Measurements from ENCODE around the gene FOXO3.
"Not testable (repeated sequence)": the region's sequence is repeated elsewhere in the genome, so short reads cannot be mapped to it uniquely, and the experiment has no call there.

FOXO3 gene

GRCh38 chr6:108560463-108561308 is at the start of gene FOXO3:
TSS of gene FOXO3 (plus strand) at chr6:108560917. CDS start at chr6:108561209, 292 bp downstream.
- DNase-seq, result peak; percentile 50

DNA sequence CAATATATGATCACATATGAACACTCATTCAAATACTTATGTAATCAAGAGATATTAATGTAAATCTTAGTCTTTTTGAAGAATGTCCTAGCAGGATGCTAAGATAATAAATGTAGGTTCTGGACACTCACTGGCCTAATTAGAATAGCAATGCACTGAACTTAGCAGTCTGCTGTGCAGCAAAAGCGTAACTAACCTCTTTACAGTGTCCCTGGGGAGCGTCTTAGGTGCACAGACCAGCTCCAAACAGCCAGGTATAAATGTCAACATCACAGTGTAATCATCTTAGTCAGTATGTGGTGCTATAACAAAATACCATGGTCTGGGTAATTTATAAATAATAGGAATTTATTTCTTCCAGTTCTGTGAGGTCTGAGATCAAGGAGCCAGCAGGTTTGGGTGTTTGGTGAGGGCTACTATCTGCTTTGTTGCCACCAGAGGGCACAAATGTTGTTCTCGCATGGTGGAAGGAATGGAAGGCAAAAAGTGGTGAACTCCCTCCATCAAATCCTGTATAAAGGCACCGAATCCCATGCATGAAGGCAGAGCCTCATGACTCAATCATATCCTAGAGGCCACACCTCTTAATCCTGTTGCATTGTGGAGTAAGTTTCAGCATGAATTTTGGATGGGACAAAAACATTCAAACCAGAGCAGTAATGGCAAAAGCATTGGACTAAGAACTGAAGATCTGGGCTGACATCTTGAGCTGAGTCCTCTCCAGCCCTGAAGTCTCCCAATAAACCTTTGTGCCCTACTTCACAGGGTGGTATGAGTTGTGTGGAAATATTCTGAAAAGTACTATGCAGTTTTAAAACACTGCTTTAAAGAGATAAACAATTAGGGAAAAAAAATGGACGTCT is 41.8 kb upstream of the FOXO3 start:
- peak; percentile 23 for DNase-seq

DNA sequence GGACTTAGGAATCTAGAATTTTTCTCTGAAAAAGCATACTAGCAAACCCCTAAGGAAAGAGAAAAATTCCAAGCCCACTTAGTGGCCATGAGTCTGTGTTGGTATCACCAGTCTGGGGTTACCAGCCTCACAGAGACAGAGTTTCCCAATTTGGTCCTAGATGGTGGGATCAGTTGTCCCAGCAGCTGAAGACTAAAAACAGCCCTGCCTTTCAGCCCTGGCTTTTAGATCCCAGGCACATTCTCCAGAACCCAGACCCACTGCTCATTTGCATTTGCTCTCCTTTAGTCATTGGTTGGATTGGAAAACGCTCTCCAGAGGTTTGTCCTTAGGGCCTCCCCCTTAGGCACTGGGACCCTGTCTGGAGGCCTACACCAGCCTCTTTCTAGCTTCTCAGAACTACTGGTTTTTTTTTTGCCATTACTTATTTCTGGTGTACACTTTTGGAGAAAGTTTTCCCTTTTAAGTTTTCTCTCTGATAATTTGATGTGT is 39.1 kb upstream of the FOXO3 start:
- DNase-seq, result no peak

DNA sequence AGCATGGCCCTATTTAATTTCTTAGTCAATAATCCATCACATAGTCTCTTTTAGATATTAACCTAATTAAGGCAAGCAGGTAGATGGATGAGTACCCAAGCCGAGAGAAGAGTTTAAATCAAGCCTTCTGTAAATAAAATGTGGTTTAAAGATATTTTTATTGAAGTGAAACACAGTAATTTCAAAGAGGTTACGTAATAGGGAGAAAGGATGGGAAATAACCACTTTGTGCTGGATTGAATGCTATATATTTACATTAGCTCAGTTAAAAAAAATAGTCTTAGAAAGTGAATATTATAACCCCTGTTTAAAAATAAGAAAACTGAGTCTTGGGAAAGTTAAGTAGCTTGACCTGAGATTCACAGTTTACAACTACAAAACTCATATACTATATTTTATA is 37.0 kb upstream of the FOXO3 start:
- DNase-seq, result no peak

GRCh38 chr6:108524528-108525248 is 36.0 kb upstream of the FOXO3 start:
- no peak for DNase-seq

GRCh38 chr6:108526739-108527174 is 34.0 kb upstream of the FOXO3 start:
- DNase-seq, result peak; percentile 10

GRCh38 chr6:108528878-108529277 is 31.8 kb upstream of the FOXO3 start:
- no peak for DNase-seq

DNA sequence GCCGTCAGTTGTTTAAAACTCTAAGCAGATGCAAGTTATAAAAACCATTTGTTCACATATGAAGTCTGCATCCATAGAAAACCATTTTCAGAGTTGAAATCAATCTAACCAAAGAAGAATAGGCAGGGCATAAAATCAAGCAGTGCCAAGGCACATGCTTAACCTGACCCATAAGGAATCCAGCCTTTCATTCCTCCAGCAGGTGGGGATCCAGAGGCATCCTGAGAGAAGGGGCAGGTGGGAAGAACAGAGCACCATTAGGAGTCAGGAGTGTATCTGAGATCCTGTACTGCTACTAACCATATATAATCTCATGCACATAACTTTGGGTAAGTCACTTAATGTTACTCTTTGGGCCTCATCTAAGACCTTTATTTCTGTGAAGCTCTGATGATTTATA is 29.4 kb upstream of the FOXO3 start:
- no peak for DNase-seq

GRCh38 chr6:108535114-108535742 is 25.5 kb upstream of the FOXO3 start:
- DNase-seq, result no peak

GRCh38 chr6:108535920-108536535 is 24.7 kb upstream of the FOXO3 start:
- not testable (repeated sequence) for DNase-seq

- DNase-seq, result peak; percentile 68
Measured at GRCh38 chr6:108541843-108542759, 18.6 kb upstream of the FOXO3 start.

- DNase-seq, result no peak
Measured at GRCh38 chr6:108543175-108543940, 17.4 kb upstream of the FOXO3 start.

- no peak for DNase-seq
Measured at GRCh38 chr6:108544606-108545005, 16.1 kb upstream of the FOXO3 start.

GRCh38 chr6:108546079-108547049 is 14.4 kb upstream of the FOXO3 start:
- DNase-seq, result no peak

DNA sequence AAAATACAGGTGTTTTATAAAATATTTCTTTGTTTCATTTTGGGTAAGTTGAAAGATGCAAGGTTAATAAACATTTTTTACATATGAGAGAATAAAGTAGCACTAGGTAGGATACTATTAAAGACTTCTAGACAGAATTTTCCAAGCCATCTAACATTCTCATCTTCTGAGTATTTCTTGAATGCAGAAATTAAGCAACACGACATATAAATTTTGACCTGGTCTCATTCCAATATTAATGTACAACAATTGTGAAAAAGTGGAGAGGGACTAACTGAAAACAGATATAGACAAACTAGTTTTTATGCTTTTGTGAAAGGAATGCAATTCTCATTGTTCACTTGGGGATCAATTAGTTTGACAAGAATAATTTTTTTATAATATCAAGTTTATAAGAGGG is 11.5 kb upstream of the FOXO3 start:
- DNase-seq, result no peak

DNA sequence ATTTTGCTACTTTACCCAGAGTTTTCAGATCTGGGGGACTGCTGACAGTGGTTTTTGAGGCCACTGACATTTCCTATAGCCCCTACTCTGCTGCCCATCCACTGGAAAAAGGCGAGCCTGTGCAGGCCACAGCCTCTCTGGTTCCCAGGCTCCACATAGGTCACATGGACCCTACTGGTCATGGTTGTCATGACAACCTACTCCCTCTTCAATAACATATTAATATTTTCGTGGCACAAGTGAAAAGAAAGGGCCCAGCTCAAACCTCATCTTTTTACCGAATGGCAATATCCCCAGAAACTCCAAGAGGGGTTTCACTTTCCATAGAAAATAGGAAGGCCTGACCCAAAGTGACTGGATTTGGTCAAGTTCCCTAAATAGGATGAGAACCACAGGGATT is 11.0 kb upstream of the FOXO3 start:
- DNase-seq, result no peak

DNA sequence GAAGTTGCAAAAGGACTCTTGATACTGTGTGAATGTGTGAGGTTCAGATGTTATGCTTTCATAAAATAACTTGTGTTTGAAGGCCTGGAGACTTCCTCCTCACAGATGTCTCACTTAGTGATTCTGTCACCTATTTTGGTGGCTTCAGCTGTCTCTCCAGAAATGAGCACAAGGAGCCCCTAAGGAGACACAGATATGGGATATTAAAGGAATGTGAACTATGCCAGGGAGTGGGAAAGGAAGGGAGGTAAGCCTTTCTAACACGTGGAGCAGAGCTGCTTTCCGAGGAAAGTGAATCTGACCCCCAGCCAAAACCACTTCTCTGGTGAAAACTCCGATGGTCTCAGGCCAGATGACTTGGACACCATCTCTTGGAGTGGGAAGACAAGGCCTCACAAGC is 10.5 kb upstream of the FOXO3 start:
- no peak for DNase-seq

DNA sequence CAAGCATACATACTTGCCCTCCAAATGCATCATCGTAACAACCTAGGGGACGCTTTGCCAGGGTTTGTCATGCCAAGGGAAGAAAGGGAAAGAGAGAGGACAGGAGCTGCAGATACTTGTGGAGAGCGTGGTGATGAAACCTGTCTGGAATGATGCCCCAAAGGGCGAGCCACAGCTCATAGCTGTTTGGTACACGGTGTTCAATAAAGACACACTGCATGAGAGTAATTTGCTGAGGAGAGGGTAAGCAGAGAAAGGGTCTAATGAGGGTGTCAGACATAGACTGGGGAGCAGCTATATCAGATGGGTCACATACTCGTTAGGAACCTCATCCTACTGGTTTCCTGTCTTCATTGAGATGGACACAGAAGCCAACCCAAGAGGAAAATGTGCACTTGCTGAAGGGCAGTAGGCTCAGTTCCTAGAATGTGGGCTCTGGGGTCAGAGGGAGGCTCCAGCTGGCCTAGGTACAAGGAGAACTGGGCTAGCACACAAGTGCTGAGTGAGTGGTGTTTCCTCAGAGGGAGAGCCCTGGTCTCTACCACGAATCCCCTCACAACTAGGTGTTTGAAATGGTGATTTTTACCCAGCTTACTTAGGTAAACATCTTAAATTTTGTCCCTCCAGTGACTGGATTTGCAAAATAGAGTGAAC is 5.2 kb upstream of the FOXO3 start:
- DNase-seq, result no peak

Data from activated CD4-positive, alpha-beta T cell treated with anti-CD3 and anti-CD28 coated beads, Interleukin-10, Interleukin-2, amounts not matched to agents 100 ng/mL and 50 ng/mL, durations not matched to agents 16 hours and 8 hours (primary cell).